Karpas-422 (cell line): ENCODE results near the gene ENAH. TPM values are rescaled to one million over a fixed set of nuclear protein-coding genes. Genes with fewer than 3 reads are reported as not detected.
"Not testable (repeated sequence)": the region's sequence is repeated elsewhere in the genome, so short reads cannot be mapped to it uniquely, and the experiment has no call there.

Experiments
- DNase-seq: peaks from one replicate; pipeline ENCODE4 v3.0.0-alpha.2; 2015
- H2AFZ ChIP-seq: fragments of 200-600 bp; sonication (generic); 2 replicates; pipeline ENCODE4 v1.6.1; 2014; ENCODE audit warnings: antibody characterized with exemption, low read length, mixed read lengths
- H3K27ac ChIP-seq: fragments of 200-600 bp; sonication (generic); 2 replicates; pipeline ENCODE4 v1.5.1; 2014; ENCODE audit warnings: mild to moderate bottlenecking, low read length, moderate library complexity
- H3K27me3 ChIP-seq: fragments of 200-600 bp; sonication (generic); 2 replicates; pipeline ENCODE4 v1.6.1; 2014; ENCODE audit warnings: low read length, mixed read lengths
- H3K36me3 ChIP-seq: fragments of 200-600 bp; sonication (generic); 2 replicates; pipeline ENCODE4 v1.6.1; 2014; ENCODE audit warnings: low read length, mixed read lengths; ENCODE audit not compliant: insufficient read depth
- H3K4me1 ChIP-seq: fragments of 200-600 bp; sonication (generic); 2 replicates; pipeline ENCODE4 v1.6.1; 2014; ENCODE audit warnings: mild to moderate bottlenecking, low read length, mixed read lengths
- H3K4me2 ChIP-seq: fragments of 200-600 bp; sonication (generic); 2 replicates; pipeline ENCODE4 v1.6.1; 2014; ENCODE audit warnings: low read length, low read depth, mild to moderate bottlenecking; ENCODE audit not compliant: poor library complexity, severe bottlenecking
- H3K4me3 ChIP-seq: fragments of 200-600 bp; sonication (generic); 2 replicates; pipeline ENCODE4 v1.5.1; 2014; ENCODE audit warnings: mild to moderate bottlenecking, antibody characterized with exemption, low read length, mixed read lengths
- H3K79me2 ChIP-seq: fragments of 200-600 bp; sonication (generic); 2 replicates; pipeline ENCODE4 v1.6.1; 2014; ENCODE audit warnings: mild to moderate bottlenecking, low read length, mixed read lengths
- H3K9ac ChIP-seq: fragments of 200-600 bp; sonication (generic); 2 replicates; pipeline ENCODE4 v1.6.0; 2014; ENCODE audit warnings: low read length
- H3K9me2 ChIP-seq: fragments of 200-600 bp; sonication (generic), shearing (Covaris generic); replicated peaks from 2 replicates; pipeline ENCODE4 v1.6.0; 2014; ENCODE audit warnings: mild to moderate bottlenecking, low read length, moderate library complexity; ENCODE audit not compliant: insufficient read depth
- H3K9me3 ChIP-seq: fragments of 300-700, 200-600 bp; sonication (generic); 2 replicates; pipeline ENCODE4 v1.6.1; 2014; ENCODE audit warnings: low read length, mixed read lengths
- H4K20me1 ChIP-seq: fragments of 200-600 bp; sonication (generic); 2 replicates; pipeline ENCODE4 v1.6.1; 2014; ENCODE audit warnings: mild to moderate bottlenecking, antibody characterized with exemption, low read length, low read depth; ENCODE audit not compliant: insufficient read depth
- total RNA-seq: library from RNA; depleted of rRNA; stranded (reverse); fragments of >200 nt; shearing (Covaris generic); gene quantifications from 2 replicates; pipeline ENCODE4 v1.2.3, GENCODE V29; 2014; ENCODE audit warnings: low replicate concordance

ENAH gene
- total RNA-seq, 1 experiment from 2014 or later = not detected

GRCh38 chr1:225631021-225631663 is 21.8 kb downstream of the ENAH start:
- no peak for DNase-seq
- Histone ChIP-seq H3K9me3 (no peaks in the 10 kb centered on the region), H3K9ac (no peak overlapping the region), H3K4me3 (no peak overlapping the region), H3K79me2 (no peaks in the 10 kb centered on the region), H3K27me3 (no peaks in the 10 kb centered on the region), H3K4me1 (no peaks in the 10 kb centered on the region), H3K4me2 (no peak overlapping the region), H4K20me1 (no peaks in the 10 kb centered on the region), H3K27ac (no peak overlapping the region), H2AFZ (no peak overlapping the region), H3K9me2 (no peaks in the 10 kb centered on the region), H3K36me3 (no peaks in the 10 kb centered on the region)

GRCh38 chr1:225629483-225629882 is 23.4 kb downstream of the ENAH start:
- Histone ChIP-seq H3K4me3 (no peak overlapping the region), H2AFZ (no peak overlapping the region), H3K79me2 (no peaks in the 10 kb centered on the region), H3K36me3 (no peaks in the 10 kb centered on the region), H3K4me2 (no peak overlapping the region), H3K27me3 (no peaks in the 10 kb centered on the region), H3K9me2 (no peaks in the 10 kb centered on the region), H3K9ac (no peak overlapping the region), H4K20me1 (no peaks in the 10 kb centered on the region), H3K4me1 (no peaks in the 10 kb centered on the region), H3K9me3 (no peaks in the 10 kb centered on the region), H3K27ac (no peak overlapping the region)
- no peak for DNase-seq

GRCh38 chr1:225628794-225629193 is 24.1 kb downstream of the ENAH start:
- H3K9me2 ChIP-seq, H4K20me1 ChIP-seq, H2AFZ ChIP-seq, H3K4me1 ChIP-seq, H3K9ac ChIP-seq, H3K4me3 ChIP-seq, H3K4me2 ChIP-seq, DNase-seq, H3K27me3 ChIP-seq, H3K9me3 ChIP-seq, H3K36me3 ChIP-seq, H3K79me2 ChIP-seq, H3K27ac ChIP-seq: not testable (repeated sequence)

GRCh38 chr1:225627304-225627947 is 25.5 kb downstream of the ENAH start:
- Histone ChIP-seq H3K79me2 (no peaks in the 10 kb centered on the region), H3K36me3 (no peaks in the 10 kb centered on the region), H3K9ac (no peak overlapping the region), H3K9me3 (no peaks in the 10 kb centered on the region), H3K9me2 (no peaks in the 10 kb centered on the region), H3K27ac (no peak overlapping the region), H3K4me2 (no peak overlapping the region), H4K20me1 (no peaks in the 10 kb centered on the region), H2AFZ (no peak overlapping the region), H3K27me3 (no peaks in the 10 kb centered on the region), H3K4me3 (no peak overlapping the region), H3K4me1 (no peaks in the 10 kb centered on the region)
- DNase-seq = no peak

DNA sequence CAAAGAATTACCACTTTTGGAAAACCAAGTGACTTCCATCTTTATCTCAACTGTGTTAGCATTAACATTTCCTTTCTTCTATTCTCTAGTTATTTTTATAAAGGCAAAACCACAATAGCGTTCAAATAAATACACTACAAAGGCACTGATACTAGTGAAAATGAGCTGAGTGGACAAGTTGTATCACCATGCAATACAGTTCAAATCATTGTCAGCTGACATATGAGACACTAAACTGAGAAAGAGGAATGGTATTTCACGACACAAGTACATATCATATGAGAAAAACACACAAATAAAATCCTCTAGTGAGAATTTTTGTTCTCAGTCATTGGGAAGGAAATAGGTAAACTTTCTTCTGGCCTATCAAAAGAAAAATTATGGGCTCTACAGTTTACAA is 26.2 kb downstream of the ENAH start:
- H3K4me2 ChIP-seq = no peak overlapping the region
- H3K4me1 ChIP-seq = no peaks in the 10 kb centered on the region
- no peaks in the 10 kb centered on the region for H4K20me1 ChIP-seq
- H3K27ac ChIP-seq = no peak overlapping the region
- H3K9ac ChIP-seq = no peak overlapping the region
- no peak overlapping the region for H3K4me3 ChIP-seq
- H3K9me2 ChIP-seq = no peaks in the 10 kb centered on the region
- H3K36me3 ChIP-seq = no peaks in the 10 kb centered on the region
- H3K79me2 ChIP-seq = no peaks in the 10 kb centered on the region
- no peaks in the 10 kb centered on the region for H3K27me3 ChIP-seq
- no peak for DNase-seq
- H2AFZ ChIP-seq = no peak overlapping the region
- no peaks in the 10 kb centered on the region for H3K9me3 ChIP-seq

- no peaks in the 10 kb centered on the region for H3K4me1 ChIP-seq
- no peak overlapping the region for H3K27ac ChIP-seq
- no peak for DNase-seq
- H3K4me2 ChIP-seq = no peak overlapping the region
- no peak overlapping the region for H3K9ac ChIP-seq
- H2AFZ ChIP-seq = no peak overlapping the region
- H3K79me2 ChIP-seq = no peaks in the 10 kb centered on the region
- no peaks in the 10 kb centered on the region for H3K9me3 ChIP-seq
- no peaks in the 10 kb centered on the region for H3K36me3 ChIP-seq
- H3K4me3 ChIP-seq = no peak overlapping the region
- H4K20me1 ChIP-seq = no peaks in the 10 kb centered on the region
- no peaks in the 10 kb centered on the region for H3K9me2 ChIP-seq
- no peaks in the 10 kb centered on the region for H3K27me3 ChIP-seq
These were observed 35.0 kb downstream of the ENAH start for GRCh38 chr1:225617956-225618355.

DNA sequence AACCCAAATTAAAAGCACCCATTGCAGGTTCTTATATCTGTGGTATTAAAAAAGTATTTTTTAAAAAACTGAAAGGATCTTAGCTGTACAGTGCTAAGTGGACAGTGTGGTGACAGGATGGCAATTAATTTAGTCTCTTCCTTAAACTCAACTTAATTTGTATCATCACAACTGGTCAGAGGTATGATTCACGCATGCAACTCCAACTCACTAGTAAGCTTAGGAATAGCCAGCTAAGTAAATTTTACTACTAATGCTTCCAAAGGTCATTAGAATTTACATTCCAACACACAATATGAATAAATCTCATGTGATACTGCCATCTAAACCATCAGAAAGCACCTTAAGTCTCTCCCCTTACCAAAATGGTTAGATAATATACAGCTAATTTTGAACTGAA is 35.4 kb downstream of the ENAH start:
- Histone ChIP-seq H2AFZ (no peak overlapping the region), H3K79me2 (no peaks in the 10 kb centered on the region), H3K4me2 (no peak overlapping the region), H3K27ac (no peak overlapping the region), H3K9me2 (no peaks in the 10 kb centered on the region), H3K36me3 (no peaks in the 10 kb centered on the region), H3K4me1 (no peaks in the 10 kb centered on the region), H4K20me1 (no peaks in the 10 kb centered on the region), H3K9ac (no peak overlapping the region), H3K4me3 (no peak overlapping the region), H3K27me3 (no peaks in the 10 kb centered on the region), H3K9me3 (no peaks in the 10 kb centered on the region)
- DNase-seq = no peak

GRCh38 chr1:225615403-225615790 is 37.5 kb downstream of the ENAH start:
- H3K4me3 ChIP-seq, H3K27me3 ChIP-seq, DNase-seq, H3K9me2 ChIP-seq, H3K9ac ChIP-seq, H3K9me3 ChIP-seq, H2AFZ ChIP-seq, H3K4me1 ChIP-seq, H3K4me2 ChIP-seq, H4K20me1 ChIP-seq, H3K27ac ChIP-seq, H3K36me3 ChIP-seq, H3K79me2 ChIP-seq: not testable (repeated sequence)
